ENCODE data around the gene NAALADL2. TPM values are rescaled to one million over a fixed set of nuclear protein-coding genes. Genes with fewer than 3 reads are reported as not detected.

Gene NAALADL2
- total RNA-seq, 2 experiments from 2014 or later: 0.30 to 1.2 TPM

DNA sequence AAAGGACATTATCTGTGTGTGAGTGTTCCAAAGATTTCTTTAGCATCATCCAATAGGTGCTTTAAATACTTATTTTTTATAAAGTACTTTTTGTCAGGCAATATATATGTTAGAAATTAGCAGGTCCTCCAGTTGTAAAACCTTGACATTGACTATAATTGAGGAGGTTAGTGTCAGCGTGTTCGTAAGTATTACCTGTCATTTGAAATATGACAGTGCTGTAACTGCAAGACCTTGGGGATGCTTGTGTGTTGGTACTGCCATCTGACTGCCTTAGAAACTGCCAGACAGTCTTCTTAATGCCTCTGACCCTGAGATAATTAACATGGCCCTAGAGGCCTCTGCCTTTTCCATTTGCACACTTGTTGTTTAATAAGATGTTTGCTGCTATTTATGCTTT, 170.7 kb downstream of the NAALADL2 start:
- DNase-seq: no peak
- no peaks in the 10 kb centered on the region for H3K4me1 ChIP-seq (ENCODE audit: insufficient read depth, low read length)
- H3K4me3 ChIP-seq (ENCODE audit: low read length): no peak overlapping the region
- TF ChIP-seq, protein P1, sequence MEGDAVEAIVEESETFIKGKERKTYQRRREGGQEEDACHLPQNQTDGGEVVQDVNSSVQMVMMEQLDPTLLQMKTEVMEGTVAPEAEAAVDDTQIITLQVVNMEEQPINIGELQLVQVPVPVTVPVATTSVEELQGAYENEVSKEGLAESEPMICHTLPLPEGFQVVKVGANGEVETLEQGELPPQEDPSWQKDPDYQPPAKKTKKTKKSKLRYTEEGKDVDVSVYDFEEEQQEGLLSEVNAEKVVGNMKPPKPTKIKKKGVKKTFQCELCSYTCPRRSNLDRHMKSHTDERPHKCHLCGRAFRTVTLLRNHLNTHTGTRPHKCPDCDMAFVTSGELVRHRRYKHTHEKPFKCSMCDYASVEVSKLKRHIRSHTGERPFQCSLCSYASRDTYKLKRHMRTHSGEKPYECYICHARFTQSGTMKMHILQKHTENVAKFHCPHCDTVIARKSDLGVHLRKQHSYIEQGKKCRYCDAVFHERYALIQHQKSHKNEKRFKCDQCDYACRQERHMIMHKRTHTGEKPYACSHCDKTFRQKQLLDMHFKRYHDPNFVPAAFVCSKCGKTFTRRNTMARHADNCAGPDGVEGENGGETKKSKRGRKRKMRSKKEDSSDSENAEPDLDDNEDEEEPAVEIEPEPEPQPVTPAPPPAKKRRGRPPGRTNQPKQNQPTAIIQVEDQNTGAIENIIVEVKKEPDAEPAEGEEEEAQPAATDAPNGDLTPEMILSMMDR (IDR thresholded peaks at IDR 0.05): no peak
- POLR2A ChIA-PET: no interaction called here
- CTCF ChIA-PET: no interaction called here
- no peak overlapping the region for H3K4me3 Mint-ChIP-seq
- H3K36me3 ChIP-seq (ENCODE audit: insufficient read depth, low read length): no peaks in the 10 kb centered on the region
- no peaks in the 10 kb centered on the region for H3K4me1 Mint-ChIP-seq (ENCODE audit: low read depth)
- ATAC-seq (ENCODE audit: poor library complexity): no peak
- no peaks in the 10 kb centered on the region for H3K9me3 ChIP-seq (ENCODE audit: control insufficient read depth in 1 of 2, insufficient read depth in 1 of 2, low read length in 2 of 2)
- H3K27ac ChIP-seq (ENCODE audit: low read depth in 1 of 2, low read length in 2 of 2): no peak overlapping the region
- H3K27me3 ChIP-seq (ENCODE audit: control insufficient read depth in 1 of 2, insufficient read depth in 2 of 2, low read length in 2 of 2): no peaks in the 10 kb centered on the region
- intact Hi-C loops (cut with DNase I, micrococcal nuclease): no loop called here
- H3K27ac Mint-ChIP-seq: no peak overlapping the region
- peaks cover 10% of the 10 kb centered on the region for H3K9me3 Mint-ChIP-seq
- H3K36me3 Mint-ChIP-seq (ENCODE audit: low read depth): no peaks in the 10 kb centered on the region
- H3K27me3 Mint-ChIP-seq: no peaks in the 10 kb centered on the region

GRCh38 chr3:175039875-175040274, 180.7 kb downstream of the NAALADL2 start:
- Mint-ChIP-seq H3K4me3 (no peak overlapping the region), H3K9me3 (peaks cover 8% of the 10 kb centered on the region), H3K27me3 (no peaks in the 10 kb centered on the region), H3K4me1 (ENCODE audit: low read depth) (no peaks in the 10 kb centered on the region), H3K36me3 (ENCODE audit: low read depth) (no peaks in the 10 kb centered on the region), H3K27ac (no peak overlapping the region)
- Histone ChIP-seq H3K9me3 (ENCODE audit: control insufficient read depth in 1 of 2, insufficient read depth in 1 of 2, low read length in 2 of 2) (peaks cover 0 to 4% of the 10 kb centered on the region in 2 experiments), H3K4me1 (ENCODE audit: insufficient read depth, low read length) (no peaks in the 10 kb centered on the region), H3K36me3 (ENCODE audit: insufficient read depth, low read length) (no peaks in the 10 kb centered on the region), H3K4me3 (ENCODE audit: low read length) (no peak overlapping the region), H3K27me3 (ENCODE audit: control insufficient read depth in 1 of 2, insufficient read depth in 2 of 2, low read length in 2 of 2) (no peaks in the 10 kb centered on the region), H3K27ac (ENCODE audit: low read depth in 1 of 2, low read length in 2 of 2) (no peak overlapping the region)
- intact Hi-C loops (cut with DNase I, micrococcal nuclease): no loop called here
- ChIA-PET POLR2A (no interaction called here), CTCF (no interaction called here)
- DNase-seq: no peak
- TF ChIP-seq, protein P1 (IDR thresholded peaks at IDR 0.05): no peak
- no peak for ATAC-seq (ENCODE audit: poor library complexity)

DNA sequence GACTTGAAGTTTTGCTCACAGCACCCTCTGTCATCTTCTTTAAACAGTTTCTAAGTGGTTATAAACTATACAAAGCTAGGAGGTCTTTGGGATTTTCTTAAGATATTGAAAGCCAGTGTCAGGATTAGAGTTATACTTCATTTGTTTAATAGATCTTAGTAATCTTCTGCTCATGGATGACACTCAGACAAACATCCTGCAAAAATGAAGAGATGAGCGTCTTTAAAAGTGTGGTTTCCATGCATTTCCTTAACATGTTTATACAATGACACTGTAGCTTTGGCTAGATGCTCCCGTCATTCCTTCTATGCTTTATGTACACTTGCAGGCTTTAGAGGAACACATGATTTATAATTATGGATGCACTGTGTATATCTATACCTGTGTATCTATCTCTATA, 182.2 kb downstream of the NAALADL2 start:
- Mint-ChIP-seq H3K27ac (no peak overlapping the region), H3K27me3 (no peaks in the 10 kb centered on the region), H3K4me1 (ENCODE audit: low read depth) (no peaks in the 10 kb centered on the region), H3K36me3 (ENCODE audit: low read depth) (no peaks in the 10 kb centered on the region), H3K4me3 (no peak overlapping the region), H3K9me3 (peaks cover 8% of the 10 kb centered on the region)
- ATAC-seq (ENCODE audit: poor library complexity) (no peak), DNase-seq (no peak)
- TF ChIP-seq, protein P1 (IDR thresholded peaks at IDR 0.05): no peak
- no peak overlapping the region for H3K27ac ChIP-seq (ENCODE audit: low read depth in 1 of 2, low read length in 2 of 2)
- H3K9me3 ChIP-seq (ENCODE audit: control insufficient read depth in 1 of 2, insufficient read depth in 1 of 2, low read length in 2 of 2): peaks cover 0 to 4% of the 10 kb centered on the region in 2 experiments
- H3K4me1 ChIP-seq (ENCODE audit: insufficient read depth, low read length): no peaks in the 10 kb centered on the region
- H3K4me3 ChIP-seq (ENCODE audit: low read length): no peak overlapping the region
- ChIA-PET CTCF (no interaction called here), POLR2A (no interaction called here)
- no peaks in the 10 kb centered on the region for H3K36me3 ChIP-seq (ENCODE audit: insufficient read depth, low read length)
- intact Hi-C loops (cut with DNase I, micrococcal nuclease): no loop called here
- H3K27me3 ChIP-seq (ENCODE audit: control insufficient read depth in 1 of 2, insufficient read depth in 2 of 2, low read length in 2 of 2): no peaks in the 10 kb centered on the region

All from CD4-positive, alpha-beta T cell (primary cell).